ENCODE results near the gene OSTF1. TPM values are rescaled to one million over a fixed set of nuclear protein-coding genes. Genes with fewer than 3 reads are reported as not detected.

Gene OSTF1
- total RNA-seq, 1 donor from 2014 or later, result 18.9 TPM

DNA sequence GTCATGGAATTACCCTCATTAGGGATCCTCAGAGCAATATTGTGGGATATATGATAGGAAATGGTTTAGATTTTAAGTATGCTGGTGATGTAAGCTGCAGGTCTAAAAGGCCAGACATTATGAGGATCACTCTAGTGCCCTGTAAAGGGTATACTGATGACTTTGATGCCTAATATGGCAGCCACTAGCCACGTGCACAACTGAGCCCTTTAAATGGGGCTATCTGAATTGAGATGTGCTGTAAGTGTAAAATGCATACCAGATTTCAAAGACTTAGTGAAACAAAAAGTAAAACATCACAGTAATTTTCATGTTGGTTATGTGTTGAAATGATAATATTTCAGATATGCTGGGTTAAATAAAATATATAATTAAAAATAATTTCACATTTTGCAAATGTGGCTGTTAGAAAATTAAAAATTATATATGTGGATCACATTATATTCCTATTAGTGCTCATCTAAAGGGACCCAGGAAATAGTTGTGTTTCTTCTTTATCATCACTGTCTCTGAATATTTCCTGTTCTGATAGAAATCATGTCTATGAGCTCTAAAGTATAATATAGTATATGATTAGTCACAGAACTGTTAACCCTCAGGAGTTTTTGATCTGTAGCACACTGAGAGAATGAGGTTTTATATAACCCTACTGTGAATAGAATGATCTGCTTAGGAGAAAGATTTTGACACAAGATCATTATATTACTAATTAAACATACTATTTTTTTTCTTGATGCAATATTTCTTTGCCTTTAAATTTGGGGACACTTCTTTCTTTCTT is 50.1 kb downstream of the OSTF1 start:
- H3K4me1 ChIP-seq, result no peaks in the 10 kb centered on the region
- no peaks in the 10 kb centered on the region for H3K27me3 ChIP-seq (ENCODE audit: low read depth)
- no peak overlapping the region for H3K27ac ChIP-seq (replicated peaks)
- H3K36me3 ChIP-seq, result peaks cover 76% of the 10 kb centered on the region
- TF ChIP-seq, protein P1, sequence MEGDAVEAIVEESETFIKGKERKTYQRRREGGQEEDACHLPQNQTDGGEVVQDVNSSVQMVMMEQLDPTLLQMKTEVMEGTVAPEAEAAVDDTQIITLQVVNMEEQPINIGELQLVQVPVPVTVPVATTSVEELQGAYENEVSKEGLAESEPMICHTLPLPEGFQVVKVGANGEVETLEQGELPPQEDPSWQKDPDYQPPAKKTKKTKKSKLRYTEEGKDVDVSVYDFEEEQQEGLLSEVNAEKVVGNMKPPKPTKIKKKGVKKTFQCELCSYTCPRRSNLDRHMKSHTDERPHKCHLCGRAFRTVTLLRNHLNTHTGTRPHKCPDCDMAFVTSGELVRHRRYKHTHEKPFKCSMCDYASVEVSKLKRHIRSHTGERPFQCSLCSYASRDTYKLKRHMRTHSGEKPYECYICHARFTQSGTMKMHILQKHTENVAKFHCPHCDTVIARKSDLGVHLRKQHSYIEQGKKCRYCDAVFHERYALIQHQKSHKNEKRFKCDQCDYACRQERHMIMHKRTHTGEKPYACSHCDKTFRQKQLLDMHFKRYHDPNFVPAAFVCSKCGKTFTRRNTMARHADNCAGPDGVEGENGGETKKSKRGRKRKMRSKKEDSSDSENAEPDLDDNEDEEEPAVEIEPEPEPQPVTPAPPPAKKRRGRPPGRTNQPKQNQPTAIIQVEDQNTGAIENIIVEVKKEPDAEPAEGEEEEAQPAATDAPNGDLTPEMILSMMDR (IDR thresholded peaks at IDR 0.05; ENCODE audit: borderline replicate concordance), result no peak
- H3K9me3 ChIP-seq (replicated peaks), result no peaks in the 10 kb centered on the region
- intact Hi-C loops (cut with micrococcal nuclease), result no loop called here
- no peak for DNase-seq
- no peak overlapping the region for H3K4me3 ChIP-seq

DNA sequence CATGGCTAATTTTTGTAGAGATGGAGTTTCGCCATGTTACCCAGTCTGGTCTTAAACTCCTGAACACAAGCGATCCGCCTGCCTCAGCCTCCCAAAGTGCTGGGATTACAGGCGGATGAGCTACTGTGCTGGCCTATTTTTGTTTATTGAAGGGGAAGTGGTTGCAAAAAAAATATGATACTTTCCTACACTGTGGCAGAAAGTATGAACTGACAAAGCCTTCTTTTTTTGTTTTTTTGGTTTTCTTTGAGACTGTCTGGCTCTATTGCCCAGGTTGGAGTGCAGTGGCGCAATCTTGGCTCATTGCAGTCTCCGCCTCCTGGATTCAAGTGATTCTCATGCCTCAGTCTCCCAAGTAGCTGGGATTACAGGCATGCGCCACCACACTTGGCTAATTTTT is 50.9 kb downstream of the OSTF1 start:
- Histone ChIP-seq H3K27me3 (ENCODE audit: low read depth) (no peaks in the 10 kb centered on the region), H3K36me3 (peaks cover 77% of the 10 kb centered on the region), H3K4me3 (no peak overlapping the region), H3K27ac (replicated peaks) (no peak overlapping the region), H3K9me3 (replicated peaks) (peaks cover 4% of the 10 kb centered on the region), H3K4me1 (no peaks in the 10 kb centered on the region)
- intact Hi-C loops (cut with micrococcal nuclease), result no loop called here
- TF ChIP-seq, protein P1 (IDR thresholded peaks at IDR 0.05; ENCODE audit: borderline replicate concordance), result no peak
- DNase-seq, result no peak

GRCh38 chr9:75140261-75140660 is 51.9 kb downstream of the OSTF1 start:
- intact Hi-C loops (cut with micrococcal nuclease), result no loop called here
- Histone ChIP-seq H3K9me3 (replicated peaks) (peaks cover 11% of the 10 kb centered on the region), H3K4me1 (no peaks in the 10 kb centered on the region), H3K27ac (replicated peaks) (no peak overlapping the region), H3K36me3 (peaks cover 77% of the 10 kb centered on the region), H3K27me3 (ENCODE audit: low read depth) (no peaks in the 10 kb centered on the region), H3K4me3 (no peak overlapping the region)
- TF ChIP-seq, protein P1 (IDR thresholded peaks at IDR 0.05; ENCODE audit: borderline replicate concordance), result no peak
- DNase-seq, result no peak

DNA sequence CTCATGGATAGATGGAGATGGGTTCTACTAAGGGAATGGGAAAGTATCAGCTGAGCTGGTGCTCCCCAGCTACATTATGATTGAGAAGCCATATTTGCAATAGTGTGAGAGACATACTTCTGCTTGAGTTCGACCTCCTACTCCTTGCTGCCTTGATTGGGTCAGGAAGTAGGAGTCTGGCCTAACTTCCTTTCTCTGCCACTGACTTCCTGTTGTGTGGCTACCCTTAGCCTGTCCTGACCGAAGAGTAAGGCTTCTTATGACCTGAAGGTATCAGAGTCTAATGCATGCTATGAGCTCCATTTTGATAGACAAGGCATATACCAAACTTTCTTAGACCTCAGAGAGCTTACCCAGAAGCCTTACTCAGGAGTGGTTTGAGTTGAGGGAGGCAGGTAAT is 53.9 kb downstream of the OSTF1 start:
- peaks cover 11% of the 10 kb centered on the region for H3K9me3 ChIP-seq (replicated peaks)
- TF ChIP-seq, protein P1 (IDR thresholded peaks at IDR 0.05; ENCODE audit: borderline replicate concordance), result no peak
- H3K4me1 ChIP-seq, result no peaks in the 10 kb centered on the region
- peaks cover 66% of the 10 kb centered on the region for H3K36me3 ChIP-seq
- intact Hi-C loops (cut with micrococcal nuclease), result no loop called here
- no peak overlapping the region for H3K4me3 ChIP-seq
- no peak for DNase-seq
- H3K27me3 ChIP-seq (ENCODE audit: low read depth), result no peaks in the 10 kb centered on the region
- no peak overlapping the region for H3K27ac ChIP-seq (replicated peaks)

DNA sequence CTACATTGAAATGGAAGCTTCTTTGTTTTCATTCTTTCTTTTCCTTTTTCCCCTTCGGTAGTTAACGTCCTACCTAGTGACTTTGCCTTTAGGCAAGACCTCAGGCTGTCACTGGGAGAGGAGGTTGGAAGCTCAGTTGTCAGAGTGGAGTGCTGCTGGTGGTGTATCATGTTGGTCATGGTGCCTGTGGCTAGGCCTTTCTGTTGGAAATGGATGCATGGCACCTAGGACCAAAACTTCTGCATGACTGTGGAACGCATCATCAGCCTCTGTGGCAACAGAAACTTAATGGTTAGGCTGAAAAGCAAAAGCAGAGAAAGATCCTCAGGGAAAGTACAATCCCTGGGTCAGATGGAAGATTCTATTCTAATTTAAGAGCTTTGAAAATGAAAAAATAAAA is 57.9 kb downstream of the OSTF1 start:
- peaks cover 11% of the 10 kb centered on the region for H3K9me3 ChIP-seq (replicated peaks)
- no peak overlapping the region for H3K27ac ChIP-seq (replicated peaks)
- H3K27me3 ChIP-seq (ENCODE audit: low read depth), result no peaks in the 10 kb centered on the region
- no peak overlapping the region for H3K4me3 ChIP-seq
- H3K36me3 ChIP-seq, result peaks cover 52% of the 10 kb centered on the region
- TF ChIP-seq, protein P1 (IDR thresholded peaks at IDR 0.05; ENCODE audit: borderline replicate concordance), result no peak
- no peak for DNase-seq
- intact Hi-C loops (cut with micrococcal nuclease), result no loop called here
- peaks cover 14% of the 10 kb centered on the region for H3K4me1 ChIP-seq

All from left ventricle myocardium inferior (tissue), 1 donor.